HK-2 (cell line): ENCODE results near the gene KANK2.
"Not testable (repeated sequence)": the region's sequence is repeated elsewhere in the genome, so short reads cannot be mapped to it uniquely, and the experiment has no call there.

Experiments used
- DNase-seq: peaks from one replicate; pipeline ENCODE4 v3.0.0-alpha.2; 2018; ENCODE audit not compliant: unreplicated experiment

Gene KANK2

GRCh38 chr19:11172576-11172975 lies 24.8 kb downstream of the KANK2 start:
- DNase-seq = no peak

GRCh38 chr19:11171144-11171543 lies 26.2 kb downstream of the KANK2 start:
- DNase-seq = no peak

GRCh38 chr19:11169896-11170678 lies 27.3 kb downstream of the KANK2 start:
- DNase-seq = no peak

- peak; percentile 75 for DNase-seq
Measured at GRCh38 chr19:11168568-11168967, 28.8 kb downstream of the KANK2 start.

- no peak for DNase-seq
Measured at GRCh38 chr19:11166281-11167142, 30.8 kb downstream of the KANK2 start.

- no peak for DNase-seq
Measured at GRCh38 chr19:11165486-11166030, 31.8 kb downstream of the KANK2 start.

GRCh38 chr19:11164879-11165406 lies 32.4 kb downstream of the KANK2 start:
- no peak for DNase-seq

GRCh38 chr19:11164296-11164695 lies 33.0 kb downstream of the KANK2 start:
- DNase-seq = no peak

GRCh38 chr19:11160440-11160768 lies 36.9 kb downstream of the KANK2 start:
- not testable (repeated sequence) for DNase-seq

GRCh38 chr19:11159598-11160439 lies 37.5 kb downstream of the KANK2 start:
- no peak for DNase-seq

- DNase-seq = peak; percentile 96
Measured at GRCh38 chr19:11155373-11156120, 41.8 kb downstream of the KANK2 start, which contains the start of gene SPC24. Gene SPC24 (minus strand): TSS chr19:11155782. CDS start chr19:11155776, 6 bp downstream.

- no peak for DNase-seq
Measured at GRCh38 chr19:11154683-11155047, 42.7 kb downstream of the KANK2 start.

- no peak for DNase-seq
Measured at GRCh38 chr19:11152318-11153062, 44.9 kb downstream of the KANK2 start.

- no peak for DNase-seq
Measured at GRCh38 chr19:11151181-11151580, 46.2 kb downstream of the KANK2 start.

GRCh38 chr19:11148001-11148400 lies 49.3 kb downstream of the KANK2 start:
- no peak for DNase-seq

GRCh38 chr19:11145536-11145924 lies 51.8 kb downstream of the KANK2 start:
- DNase-seq = no peak

- peak; percentile 98 for DNase-seq
Measured at GRCh38 chr19:11142528-11143171, 54.7 kb downstream of the KANK2 start.

- DNase-seq = peak; percentile 67
Measured at GRCh38 chr19:11141937-11142527, 55.3 kb downstream of the KANK2 start.

- no peak for DNase-seq
Measured at GRCh38 chr19:11140896-11141295, 56.4 kb downstream of the KANK2 start.
